Endothelial cell (in vitro differentiated cells): ENCODE data around the gene ICAM2. TPM values are rescaled to one million over a fixed set of nuclear protein-coding genes. Genes with fewer than 3 reads are reported as not detected.

Experiments
- DNase-seq: peaks from one replicate; pipeline ENCODE4 v3.0.0; 2021; ENCODE audit warnings: low spot score
- H3K27ac Mint-ChIP-seq: one replicate; pipeline ENCODE4 v1.8.0; 2021; ENCODE audit warnings: mixed read lengths, inconsistent platforms; ENCODE audit not compliant: unreplicated experiment
- H3K27me3 Mint-ChIP-seq: one replicate; pipeline ENCODE4 v1.8.0; 2021; ENCODE audit warnings: mild to moderate bottlenecking, moderate library complexity, mixed read lengths, inconsistent platforms; ENCODE audit not compliant: unreplicated experiment
- H3K36me3 Mint-ChIP-seq: one replicate; pipeline ENCODE4 v1.8.0; 2021; ENCODE audit warnings: mild to moderate bottlenecking, low read depth, mixed read lengths, inconsistent platforms; ENCODE audit not compliant: unreplicated experiment
- H3K4me1 Mint-ChIP-seq: one replicate; pipeline ENCODE4 v1.8.0; 2021; ENCODE audit warnings: mild to moderate bottlenecking, mixed read lengths, inconsistent platforms; ENCODE audit not compliant: unreplicated experiment
- H3K4me3 Mint-ChIP-seq: one replicate; pipeline ENCODE4 v1.8.0; 2021; ENCODE audit warnings: mild to moderate bottlenecking, mixed read lengths, inconsistent platforms; ENCODE audit not compliant: unreplicated experiment
- H3K9me3 Mint-ChIP-seq: one replicate; pipeline ENCODE4 v1.8.0; 2021; ENCODE audit warnings: mixed read lengths, inconsistent platforms; ENCODE audit not compliant: unreplicated experiment
- CTCF ChIP-seq: fragments of 200-600 bp; sonication (generic); IDR thresholded peaks from one replicate; pipeline ENCODE4 v1.5.0; 2021; ENCODE audit warnings: antibody characterized with exemption; ENCODE audit not compliant: unreplicated experiment
- total RNA-seq: library from RNA; stranded (reverse); fragmentation: NEBNext Ultra II Directional; extraction: Animal tissue kit (Norgen Biotek cat#: 25700); gene quantifications from one replicate; pipeline ENCODE4 v1.2.1, GENCODE V29; 2021; ENCODE audit not compliant: unreplicated experiment

The ICAM2 gene
- total RNA-seq, 1 donor from 2014 or later = 52.1 TPM

- peaks cover 19% of the 10 kb centered on the region for H3K27me3 Mint-ChIP-seq
- peaks cover 22% of the 10 kb centered on the region for H3K36me3 Mint-ChIP-seq
- no peak for DNase-seq
- TF ChIP-seq CTCF = no peak
- peak overlapping the region; percentile 85 for H3K4me3 Mint-ChIP-seq
- H3K4me1 Mint-ChIP-seq = peaks cover 44% of the 10 kb centered on the region
- H3K9me3 Mint-ChIP-seq = no peaks in the 10 kb centered on the region
- peak overlapping the region; percentile 78 for H3K27ac Mint-ChIP-seq
These were observed 20.5 kb downstream of the ICAM2 start for GRCh38 chr17:63999680-64000531.

GRCh38 chr17:63998721-63999679, 21.4 kb downstream of the ICAM2 start:
- Mint-ChIP-seq H3K27ac (peak overlapping the region; percentile 78), H3K36me3 (peaks cover 16% of the 10 kb centered on the region), H3K27me3 (peaks cover 17% of the 10 kb centered on the region), H3K9me3 (no peaks in the 10 kb centered on the region), H3K4me1 (peaks cover 41% of the 10 kb centered on the region), H3K4me3 (peak overlapping the region; percentile 85)
- no peak for TF ChIP-seq CTCF
- DNase-seq = no peak

GRCh38 chr17:63998050-63998720, 22.2 kb downstream of the ICAM2 start, which contains the start of gene PRR29:
PRR29 (plus strand) TSS chr17:63998351; CDS start chr17:63998365, 14 bp downstream.
- H3K9me3 Mint-ChIP-seq = no peaks in the 10 kb centered on the region
- H3K27me3 Mint-ChIP-seq = peaks cover 17% of the 10 kb centered on the region
- peaks cover 34% of the 10 kb centered on the region for H3K4me1 Mint-ChIP-seq
- peak within 1 kb of the TSS; percentile 95 for H3K27ac Mint-ChIP-seq
- peaks cover 8% of the 10 kb centered on the region for H3K36me3 Mint-ChIP-seq
- peak within 1 kb of the TSS; percentile 92 for H3K4me3 Mint-ChIP-seq
- DNase-seq = peak; percentile 92
- TF ChIP-seq CTCF = no peak

GRCh38 chr17:63997341-63998048, 22.9 kb downstream of the ICAM2 start:
- peaks cover 8% of the 10 kb centered on the region for H3K36me3 Mint-ChIP-seq
- peaks cover 37% of the 10 kb centered on the region for H3K4me1 Mint-ChIP-seq
- H3K9me3 Mint-ChIP-seq = no peaks in the 10 kb centered on the region
- peak overlapping the region; percentile 92 for H3K4me3 Mint-ChIP-seq
- DNase-seq = peak; percentile 72
- H3K27ac Mint-ChIP-seq = peak overlapping the region; percentile 95
- peaks cover 17% of the 10 kb centered on the region for H3K27me3 Mint-ChIP-seq
- no peak for TF ChIP-seq CTCF
